Muscle of arm (tissue), 12 donors: Measurements from ENCODE around the gene GALNT1. TPM values are rescaled to one million over a fixed set of nuclear protein-coding genes. Genes with fewer than 3 reads are reported as not detected.

Experiments used
- DNase-seq: peaks from one replicate; pipeline ENCODE4 v3.0.0-alpha.2; 2013
- polyA plus RNA-seq, 12 donors: library from polyadenylated mRNA; unstranded; fragments of 120-200 nt; gene quantifications; one replicate each; pipeline ENCODE4 v1.2.1, GENCODE V29; 2013; ENCODE audit not compliant: insufficient read length in 12 of 12

The GALNT1 gene
- polyA plus RNA-seq, 12 donors = 83.3 to 120 (median 104) TPM; not detected in 1

DNA sequence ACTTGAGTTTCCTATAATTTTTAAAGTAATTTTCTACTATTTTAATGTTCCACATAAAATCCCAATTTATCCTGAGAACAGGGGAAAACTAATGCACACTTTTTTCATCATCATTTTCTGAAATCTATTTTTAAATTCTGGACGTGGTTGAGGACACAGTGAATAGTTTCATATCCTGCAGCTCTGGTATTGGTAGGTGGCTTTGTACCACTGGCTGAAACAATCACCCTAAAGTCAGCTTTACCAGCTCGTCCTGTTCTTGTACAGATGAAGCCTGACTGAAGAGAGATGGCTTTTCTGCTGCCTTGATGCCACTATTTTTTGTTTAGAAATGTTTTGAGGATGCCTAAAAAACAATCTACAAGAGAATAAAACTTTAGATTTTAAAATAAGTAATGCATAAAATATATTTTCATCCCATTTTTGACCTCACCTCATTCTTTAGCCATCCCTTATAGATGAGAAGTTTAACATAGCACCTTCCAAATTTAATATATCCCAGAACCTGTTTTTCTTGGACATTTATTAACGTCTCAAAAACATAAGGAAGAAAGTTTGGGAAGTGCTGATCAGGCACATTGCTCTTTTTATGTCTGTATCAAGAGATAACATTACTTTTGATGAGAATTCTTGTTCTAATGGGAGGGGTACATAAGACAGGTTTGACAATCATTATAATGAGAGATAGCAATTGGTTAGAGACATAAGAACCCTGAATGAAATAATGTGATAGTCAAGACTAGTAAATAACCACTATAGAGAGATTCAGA, 80.9 kb downstream of the GALNT1 start:
- DNase-seq = no peak

DNA sequence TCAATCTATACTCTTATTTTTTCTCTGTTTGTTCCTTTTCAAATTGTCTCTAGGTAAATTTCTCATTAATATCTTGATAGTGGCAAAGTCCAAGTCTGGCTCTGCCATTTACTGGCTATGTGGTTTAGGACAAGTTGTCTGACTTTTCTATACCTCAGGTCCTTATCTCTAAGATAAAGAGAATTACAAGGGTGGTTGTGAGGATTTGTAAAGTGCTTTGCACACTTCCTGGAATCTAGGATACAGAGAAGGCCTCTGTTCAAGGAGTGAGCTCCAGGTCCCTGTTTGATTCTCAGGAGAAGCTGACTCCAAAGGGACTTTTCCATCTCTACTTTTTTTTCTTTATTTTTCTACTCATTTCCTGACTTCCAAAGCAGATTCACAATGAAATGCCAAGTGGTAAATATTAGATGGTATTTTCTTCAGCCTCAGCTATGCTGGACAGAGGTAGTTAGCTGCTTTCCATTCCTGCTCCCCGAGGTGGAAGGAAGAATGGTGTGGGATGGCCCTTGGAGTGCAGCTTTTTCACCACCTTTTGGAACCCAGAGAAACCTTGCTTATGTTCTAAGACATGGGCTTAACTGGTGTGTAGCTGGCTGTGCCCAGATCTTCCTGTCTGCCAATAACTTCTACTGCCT, 90.5 kb downstream of the GALNT1 start:
- DNase-seq = no peak

DNA sequence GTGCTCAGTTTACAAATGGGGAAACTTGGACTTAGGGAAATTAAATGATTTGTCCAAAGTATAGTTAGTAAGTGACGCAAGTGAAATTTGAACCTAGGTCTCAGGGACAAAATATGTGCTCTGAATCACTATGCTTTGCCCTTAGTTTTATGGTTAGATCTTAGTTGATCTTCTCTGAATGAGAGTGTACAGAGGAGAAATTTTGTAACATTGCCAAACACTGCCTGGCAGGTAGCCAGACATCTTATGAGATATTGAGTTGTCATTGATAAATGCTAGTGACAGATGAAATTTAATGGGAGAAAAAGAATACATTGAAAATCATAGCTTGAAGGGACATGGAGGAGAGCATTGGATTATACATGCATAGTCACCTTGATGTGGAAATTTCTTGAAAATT, 91.4 kb downstream of the GALNT1 start:
- DNase-seq = no peak

DNA sequence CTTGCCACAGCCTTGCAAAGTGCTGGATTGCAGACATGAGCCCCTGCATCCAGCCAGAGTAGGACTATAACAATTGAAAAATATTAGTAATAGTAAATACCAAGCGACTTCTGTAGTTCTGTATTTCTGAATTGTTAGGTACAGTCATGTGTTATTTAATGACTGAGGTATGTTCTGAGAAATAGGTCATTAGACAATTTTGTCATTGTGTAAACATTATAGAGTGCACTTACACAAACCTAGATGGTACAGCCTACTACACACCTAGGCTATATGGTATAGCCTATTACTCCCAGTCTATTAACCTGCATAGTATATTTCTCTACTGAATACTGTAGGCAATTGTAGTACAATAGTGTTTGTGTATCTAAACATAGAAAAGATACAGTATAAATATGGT, 92.1 kb downstream of the GALNT1 start:
- no peak for DNase-seq

DNA sequence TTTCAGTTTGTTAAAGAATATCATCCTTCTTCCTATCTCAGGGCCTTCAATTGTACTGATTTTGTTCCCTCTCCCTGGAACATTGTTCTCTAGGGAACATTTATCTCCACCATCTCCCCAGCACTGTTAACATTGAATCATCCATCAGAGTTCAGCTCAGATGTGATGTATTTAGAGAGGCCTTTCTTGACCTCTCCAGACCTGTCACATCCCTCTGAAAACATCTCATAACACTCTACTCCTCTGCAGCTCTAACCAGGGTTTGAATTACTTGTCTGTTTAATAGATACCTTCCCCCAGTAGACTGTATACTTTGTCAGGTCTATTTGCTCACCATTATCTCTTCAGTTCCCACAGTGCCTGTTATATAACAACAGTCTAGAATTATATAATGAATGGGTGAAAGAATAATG, 98.6 kb downstream of the GALNT1 start:
- DNase-seq = no peak

DNA sequence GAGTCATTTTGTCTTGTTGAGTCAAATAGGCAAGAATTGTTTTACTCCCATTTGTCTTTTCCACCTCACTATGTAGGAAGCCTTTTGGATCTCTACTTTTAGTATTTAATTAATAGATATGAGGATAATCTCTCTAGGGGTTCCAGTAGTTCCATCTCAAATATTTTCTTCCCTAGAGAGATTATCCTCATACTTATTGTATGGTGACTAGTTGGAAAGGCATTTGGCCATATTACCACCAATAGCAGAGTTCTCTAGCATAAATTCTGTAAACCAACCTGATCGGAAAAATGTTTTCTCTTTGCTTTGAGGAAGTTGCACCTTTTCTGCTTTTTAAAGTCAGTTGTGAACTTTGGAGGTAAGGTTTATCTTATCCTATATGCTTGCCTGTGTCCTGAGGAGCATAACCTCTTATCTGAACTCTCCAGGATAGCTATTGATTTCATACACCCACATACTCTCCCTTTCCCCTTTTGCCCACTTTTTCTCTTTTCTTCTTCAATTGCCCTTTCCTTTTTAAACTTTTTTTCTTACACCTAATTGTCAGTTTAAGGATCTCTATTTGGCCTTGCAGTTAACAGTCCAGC, 100.8 kb downstream of the GALNT1 start:
- DNase-seq = no peak

DNA sequence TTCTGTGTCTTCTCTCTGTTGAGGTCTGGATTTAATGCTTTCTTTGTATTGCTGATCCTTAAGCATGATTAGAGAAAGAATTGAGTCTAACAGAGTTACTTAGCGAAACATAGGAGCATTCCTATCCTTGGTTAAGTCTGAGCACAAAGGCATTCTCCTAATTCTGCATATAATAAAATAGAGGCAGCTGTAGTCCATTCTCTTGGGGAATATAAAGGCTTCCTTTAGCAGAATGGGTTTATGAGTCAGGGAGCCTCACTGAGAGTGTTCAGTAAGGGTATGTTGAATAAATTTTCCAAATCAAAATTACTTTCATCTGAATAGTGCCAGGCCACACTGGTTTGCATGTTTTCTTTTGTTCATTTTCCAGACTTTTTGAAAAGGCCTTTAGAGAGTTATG, 101.5 kb downstream of the GALNT1 start:
- no peak for DNase-seq

DNA sequence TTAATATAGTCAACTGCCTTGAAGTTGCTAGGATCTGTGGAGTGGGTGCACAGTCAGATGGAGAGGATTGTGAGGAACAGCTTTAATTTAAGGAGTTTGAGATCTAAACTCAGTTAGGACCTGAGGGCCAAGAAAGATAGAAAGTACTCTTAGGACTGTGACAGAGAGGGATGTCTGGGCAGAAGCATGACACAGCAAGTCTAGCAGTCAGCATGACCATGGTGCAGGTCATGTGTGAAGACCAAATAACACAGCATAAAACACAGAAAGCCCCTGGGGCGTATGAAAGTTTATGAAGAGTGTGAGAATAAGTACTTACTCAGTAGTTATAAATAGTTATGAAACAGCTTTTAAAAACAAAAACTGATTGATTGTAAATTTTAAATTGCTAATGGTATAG, 107.2 kb downstream of the GALNT1 start:
- no peak for DNase-seq

DNA sequence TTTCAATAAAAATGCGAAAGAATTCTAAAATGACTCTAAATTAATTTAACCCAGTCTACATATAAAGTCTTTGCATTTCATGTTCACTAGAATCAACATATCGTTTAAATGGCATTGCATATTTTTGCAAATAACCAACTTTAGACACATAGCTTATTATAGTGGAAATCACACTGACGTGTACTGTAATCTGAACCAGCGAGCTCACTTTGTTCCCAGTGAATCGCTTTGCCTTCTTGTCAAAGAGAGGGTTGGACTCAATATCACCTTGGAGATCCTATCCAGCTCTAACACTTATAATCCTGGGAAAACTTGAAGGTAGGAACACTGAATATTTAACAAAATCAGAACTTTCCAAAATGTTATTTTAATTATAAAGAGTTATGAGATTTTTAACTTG, 108.2 kb downstream of the GALNT1 start:
- no peak for DNase-seq

DNA sequence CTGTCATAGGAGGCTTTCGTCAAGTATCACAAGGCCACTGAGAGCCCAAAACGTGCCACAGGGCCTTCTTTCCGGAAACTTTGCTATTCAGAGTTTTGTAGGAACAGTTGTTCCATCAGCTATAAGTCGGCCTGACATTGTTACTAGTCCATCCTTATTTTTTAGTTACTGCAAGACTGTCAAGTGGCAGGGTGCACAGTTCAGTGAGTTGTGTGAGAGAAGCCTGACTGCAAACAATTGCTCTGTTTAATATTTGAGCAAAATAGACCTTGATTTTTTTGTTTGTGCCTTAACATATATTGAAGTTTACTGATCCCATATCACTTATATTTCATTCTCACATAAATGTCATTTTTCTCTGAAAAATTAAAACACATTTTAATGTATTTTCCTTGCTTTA, 110.1 kb downstream of the GALNT1 start:
- DNase-seq = no peak

DNA sequence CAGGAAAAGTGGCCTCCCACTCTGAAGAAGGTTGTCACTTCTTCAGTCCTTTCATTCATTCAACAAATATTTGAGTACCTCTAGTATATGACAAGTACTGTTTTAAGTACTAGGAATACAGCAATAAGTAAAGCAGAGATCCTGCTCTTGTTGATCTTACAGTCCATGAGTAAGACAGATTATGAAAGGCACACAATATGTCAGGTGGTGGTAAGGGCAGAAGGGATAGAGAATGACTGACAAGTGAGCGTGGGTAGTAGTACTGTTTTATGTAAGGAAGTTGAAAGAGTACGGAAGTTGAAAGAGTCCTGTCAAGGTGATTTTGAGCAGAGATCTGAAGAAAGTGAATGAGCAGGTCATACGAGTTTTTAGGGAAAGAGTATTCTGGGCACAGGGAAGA, 111.3 kb downstream of the GALNT1 start:
- no peak for DNase-seq

DNA sequence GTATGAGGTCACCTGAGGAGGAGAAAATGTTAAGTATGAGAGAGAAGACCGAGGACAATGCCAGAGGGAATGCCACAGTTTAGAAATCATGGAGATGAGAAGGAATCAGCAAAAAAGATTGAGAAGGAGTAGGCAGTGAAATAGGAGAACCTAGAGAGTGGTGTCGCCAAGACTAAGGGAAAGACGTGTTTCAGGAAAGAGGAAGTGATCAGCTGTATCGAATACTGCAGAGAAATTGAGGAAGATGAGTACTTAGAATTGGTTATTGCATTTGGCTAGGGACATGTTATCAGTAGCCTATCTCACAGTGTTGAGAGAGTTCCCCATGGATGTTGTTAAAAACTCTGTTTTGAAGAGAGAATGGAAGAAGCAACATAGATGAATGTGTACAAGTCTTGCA, 112.3 kb downstream of the GALNT1 start:
- no peak for DNase-seq

DNA sequence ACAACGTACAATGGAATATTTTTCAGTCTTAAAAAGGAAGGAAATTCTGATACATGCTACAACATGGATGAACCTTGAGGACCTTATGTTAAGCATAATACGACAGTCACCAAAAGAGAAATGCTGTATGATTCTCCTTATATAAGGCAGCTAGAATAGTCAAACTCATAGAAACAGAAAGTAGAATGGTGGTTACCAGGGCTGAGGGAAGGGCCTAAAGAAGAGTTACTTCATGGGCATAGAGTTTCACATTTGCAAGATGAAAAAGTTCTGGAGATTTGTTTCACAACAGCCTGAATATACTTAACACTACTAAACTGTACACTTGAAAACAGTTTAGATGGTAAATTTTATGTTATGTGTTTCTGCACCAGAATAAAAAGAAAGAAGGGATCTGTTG, 113.3 kb downstream of the GALNT1 start:
- DNase-seq = no peak

DNA sequence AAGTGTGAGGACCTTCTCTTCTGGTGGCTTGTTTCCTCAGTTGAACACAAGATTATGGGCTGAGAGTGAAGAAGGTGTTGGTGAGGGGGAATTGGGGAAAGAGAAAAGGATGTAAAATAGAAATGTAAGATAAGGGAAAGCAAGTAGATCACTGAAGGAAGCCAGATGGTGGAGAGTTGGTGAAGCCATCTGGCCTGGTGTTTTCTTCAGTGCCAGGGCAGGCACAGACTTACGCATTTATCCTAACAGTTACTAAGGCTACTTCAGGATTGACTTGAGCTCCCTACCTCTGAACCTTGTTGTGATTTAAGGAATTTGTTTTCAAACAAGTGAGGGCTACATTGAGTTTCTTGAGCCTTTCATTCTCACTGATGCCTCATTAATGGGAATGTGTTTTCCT, 113.8 kb downstream of the GALNT1 start:
- DNase-seq = no peak

DNA sequence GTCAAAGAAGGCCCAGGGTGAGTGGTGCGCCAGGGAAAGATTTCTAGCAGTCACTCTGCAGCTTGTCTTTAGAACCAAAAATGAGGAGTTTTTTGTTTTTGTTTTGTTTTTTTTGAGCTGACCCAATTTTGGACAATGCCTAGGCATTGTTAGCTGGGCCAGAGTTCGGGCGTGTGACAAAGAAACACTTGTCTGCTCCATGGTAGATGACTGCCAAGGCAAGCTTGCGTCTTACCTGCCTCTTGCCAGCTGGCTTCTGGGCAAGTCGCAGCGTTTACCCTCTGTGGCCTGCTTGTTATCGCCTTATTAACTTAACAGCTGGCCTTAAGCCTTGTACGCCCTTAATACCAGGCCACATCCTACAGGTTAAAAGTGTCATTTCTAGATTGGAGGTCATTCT, 114.3 kb downstream of the GALNT1 start:
- DNase-seq = no peak

DNA sequence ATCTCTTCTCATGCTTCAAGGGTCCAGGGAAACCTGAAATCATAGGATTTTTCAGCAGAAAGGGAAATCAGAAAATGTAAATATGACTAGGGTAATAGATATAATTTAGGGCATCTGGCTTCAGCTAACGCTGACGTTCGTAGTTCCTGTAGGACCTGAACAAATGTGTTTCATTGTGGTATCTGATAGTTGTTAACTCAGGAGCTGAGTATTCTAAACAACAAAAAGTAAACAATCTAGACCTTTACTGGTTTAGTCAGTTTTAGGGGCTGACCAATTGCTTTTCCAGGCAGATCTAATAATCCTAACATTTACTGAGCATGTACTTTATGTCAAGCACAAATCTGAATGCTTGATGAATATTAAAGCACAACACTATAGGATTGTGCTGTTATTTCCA, 114.8 kb downstream of the GALNT1 start:
- no peak for DNase-seq

DNA sequence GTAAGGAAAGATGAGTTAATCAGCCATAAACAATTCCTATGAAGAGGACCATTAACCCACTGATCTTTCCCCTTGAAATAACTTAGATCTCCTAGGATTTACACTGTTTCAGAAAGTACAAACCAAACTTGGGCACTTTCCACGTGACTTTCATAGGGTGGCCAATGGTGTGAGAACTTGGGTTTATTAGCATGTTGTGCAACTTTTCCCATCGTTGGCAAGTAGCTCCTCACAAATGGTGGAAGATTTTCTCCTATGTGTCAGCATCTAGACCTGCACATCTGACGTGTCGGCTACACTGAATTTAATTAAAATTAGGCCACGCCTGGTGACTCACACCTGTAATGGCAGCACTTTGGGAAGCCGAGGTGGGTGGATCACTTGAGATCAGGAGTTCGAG, 116.3 kb downstream of the GALNT1 start:
- DNase-seq = no peak

DNA sequence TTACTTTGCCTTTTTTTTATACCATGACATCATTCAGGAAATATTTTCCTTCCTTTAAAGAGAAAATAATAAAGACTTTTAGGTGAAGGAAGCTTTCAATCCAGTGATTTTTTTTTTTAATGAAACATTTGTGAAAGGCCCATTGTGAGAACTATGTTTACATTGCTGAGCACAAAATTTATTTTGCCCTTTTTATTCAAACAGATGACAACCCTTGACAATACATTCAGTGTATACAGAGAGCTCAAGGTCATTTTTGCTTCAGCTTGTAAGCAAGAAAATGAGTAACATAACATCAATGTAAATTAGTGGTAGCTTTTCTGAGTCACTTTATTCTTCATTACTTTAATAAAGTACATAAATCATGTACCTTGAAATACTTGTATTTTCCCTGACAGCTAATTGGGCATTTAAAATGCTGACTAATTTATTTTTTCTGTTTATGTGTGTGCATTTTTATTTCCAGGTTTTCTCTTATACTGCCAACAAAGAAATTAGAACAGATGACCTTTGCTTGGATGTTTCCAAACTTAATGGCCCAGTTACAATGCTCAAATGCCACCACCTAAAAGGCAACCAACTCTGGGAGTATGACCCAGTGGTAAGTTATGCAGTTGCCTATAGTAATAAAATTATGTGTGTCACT, 121.6 kb downstream of the GALNT1 start:
- no peak for DNase-seq

DNA sequence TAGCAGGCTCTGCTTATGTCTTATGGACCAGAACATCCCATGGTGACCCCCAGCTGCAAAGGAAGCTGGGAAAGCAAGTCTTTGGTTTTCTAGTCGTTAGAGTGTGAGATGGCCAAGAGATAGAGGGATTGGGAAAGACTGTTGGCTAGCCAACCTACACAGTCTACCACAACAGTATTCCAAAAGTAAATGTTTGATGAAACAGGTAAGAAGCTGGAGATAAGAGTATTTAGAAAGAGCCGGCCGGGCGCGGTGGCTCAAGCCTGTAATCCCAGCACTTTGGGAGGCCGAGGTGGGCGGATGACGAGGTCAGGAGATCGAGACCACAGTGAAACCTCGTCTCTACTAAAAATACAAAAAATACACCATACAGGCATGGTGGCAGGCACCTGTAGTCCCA, 124.4 kb downstream of the GALNT1 start:
- no peak for DNase-seq

DNA sequence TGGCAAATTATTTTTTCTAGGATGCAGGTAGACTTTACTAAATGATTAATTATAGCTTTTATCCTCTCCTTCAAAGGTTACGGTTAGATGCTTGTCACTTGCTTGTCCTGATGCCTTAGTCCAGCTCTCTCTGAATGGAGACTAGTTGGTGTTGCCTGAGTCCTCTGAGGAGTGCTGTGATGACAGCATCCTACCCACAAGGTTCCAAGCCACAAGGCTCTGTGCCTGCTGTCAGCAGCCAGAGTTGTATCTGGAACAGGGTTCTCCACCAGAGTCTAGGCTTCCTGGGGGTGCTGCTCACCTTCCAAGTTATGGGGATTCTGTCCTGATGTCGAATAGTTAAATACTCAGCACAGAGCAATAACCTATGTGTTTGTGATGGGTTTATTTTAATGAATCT, 125.7 kb downstream of the GALNT1 start:
- DNase-seq = no peak

DNA sequence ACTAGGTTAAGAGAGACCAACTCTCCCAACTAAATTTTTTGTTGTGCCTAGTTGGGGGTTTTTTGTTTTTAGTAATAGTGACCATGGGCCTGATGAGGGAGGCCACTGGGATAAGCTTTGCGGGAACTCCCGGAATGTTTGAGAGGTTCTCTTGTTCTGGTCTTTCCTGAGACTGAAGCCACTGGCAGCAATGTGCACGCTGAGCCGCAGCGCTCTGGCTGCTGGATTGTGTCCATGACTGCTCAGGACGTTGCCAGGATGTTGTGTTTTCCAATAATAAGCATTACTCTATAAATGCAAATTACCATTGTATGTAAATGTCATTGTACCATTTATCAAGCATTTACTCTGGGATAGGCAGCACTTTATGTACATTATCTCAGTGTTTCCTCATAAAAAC, 126.1 kb downstream of the GALNT1 start:
- no peak for DNase-seq

DNA sequence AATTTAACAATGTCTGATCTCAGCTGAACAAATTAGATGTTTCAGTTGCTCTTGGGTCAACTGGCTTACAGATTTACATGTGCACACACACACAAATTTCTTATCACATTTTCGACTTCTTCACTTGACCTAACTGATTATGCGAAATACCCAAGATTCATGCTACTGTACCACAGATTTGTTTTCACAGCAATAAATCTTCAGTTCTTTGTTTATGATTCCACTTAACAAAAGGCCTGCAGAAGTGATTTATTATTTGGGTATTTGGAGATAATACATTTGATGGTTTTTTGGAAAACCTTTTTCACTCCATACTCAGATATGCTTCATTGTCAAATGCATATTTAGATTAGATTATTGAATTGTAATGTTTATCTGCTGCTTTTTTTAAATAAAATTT, 129.0 kb downstream of the GALNT1 start:
- DNase-seq = no peak

DNA sequence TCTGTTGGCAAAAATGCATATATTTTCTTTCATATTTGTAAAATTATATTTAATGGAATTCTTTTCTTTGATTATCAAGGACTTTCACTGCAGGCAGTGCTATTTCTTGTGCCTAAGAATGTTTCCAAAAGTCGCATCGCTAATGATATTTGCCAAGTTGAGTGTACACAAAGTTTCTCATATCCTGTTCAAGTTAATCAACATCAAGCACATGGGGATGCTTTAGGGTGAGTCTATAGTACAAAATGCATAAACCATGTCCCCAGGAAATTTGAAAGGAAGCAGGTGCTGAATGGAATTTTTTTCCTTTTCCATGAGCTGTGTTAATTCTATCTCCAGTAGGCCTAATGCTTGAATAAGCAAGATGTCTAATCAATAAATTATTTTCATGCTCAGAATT, 129.7 kb downstream of the GALNT1 start:
- no peak for DNase-seq
